HTR-8/SVneo (cell line): Measurements from ENCODE around the gene FOXB2.
A peak's percentile ranks its signal among the peaks of the same experiment; 100 is the strongest.
"Not testable (repeated sequence)": the region's sequence is repeated elsewhere in the genome, so short reads cannot be mapped to it uniquely, and the experiment has no call there.

ENCODE experiments used
- DNase-seq: peaks from one replicate; pipeline ENCODE4 v3.0.0; 2011; ENCODE audit warnings: low spot score, mixed read lengths; ENCODE audit not compliant: insufficient read length
- FAIRE-seq: peaks from 2 replicates; lab custom pipeline; 2011; peaks lifted over from hg19 to GRCh38; lab: Jason Lieb, UNC

FOXB2 gene

DNA sequence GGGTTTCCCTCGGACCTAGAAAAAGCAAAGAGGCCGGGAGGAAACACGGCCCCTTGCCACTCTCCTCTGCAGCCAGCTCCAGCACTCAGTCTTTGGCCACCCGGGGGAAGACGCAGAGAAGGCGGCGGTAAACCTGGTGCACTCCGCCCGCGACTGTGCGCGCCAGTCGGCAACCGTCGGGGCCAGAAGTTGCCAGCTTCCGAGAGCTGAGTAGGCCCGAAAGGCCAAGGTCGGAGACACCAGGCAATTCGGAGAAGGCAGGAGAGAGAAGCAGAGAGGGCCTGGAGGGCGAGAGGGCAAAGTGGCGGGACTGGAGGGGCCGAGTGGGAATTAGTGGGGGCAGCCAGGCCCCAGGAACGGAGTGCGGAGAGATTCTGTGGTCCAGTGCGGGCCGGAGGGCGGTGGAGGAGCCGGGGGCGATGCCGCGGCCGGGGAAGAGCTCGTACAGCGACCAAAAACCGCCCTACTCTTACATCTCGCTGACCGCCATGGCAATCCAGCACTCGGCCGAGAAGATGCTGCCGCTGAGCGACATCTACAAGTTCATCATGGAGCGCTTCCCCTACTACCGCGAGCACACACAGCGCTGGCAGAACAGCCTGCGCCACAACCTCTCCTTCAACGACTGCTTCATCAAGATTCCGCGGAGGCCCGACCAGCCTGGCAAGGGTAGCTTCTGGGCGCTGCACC is at the start of gene FOXB2:
FOXB2 (plus strand) TSS at position 420 of the 690 bp plus-strand sequence; CDS start at position 420, 0 bp downstream.
- no peak for FAIRE-seq

DNA sequence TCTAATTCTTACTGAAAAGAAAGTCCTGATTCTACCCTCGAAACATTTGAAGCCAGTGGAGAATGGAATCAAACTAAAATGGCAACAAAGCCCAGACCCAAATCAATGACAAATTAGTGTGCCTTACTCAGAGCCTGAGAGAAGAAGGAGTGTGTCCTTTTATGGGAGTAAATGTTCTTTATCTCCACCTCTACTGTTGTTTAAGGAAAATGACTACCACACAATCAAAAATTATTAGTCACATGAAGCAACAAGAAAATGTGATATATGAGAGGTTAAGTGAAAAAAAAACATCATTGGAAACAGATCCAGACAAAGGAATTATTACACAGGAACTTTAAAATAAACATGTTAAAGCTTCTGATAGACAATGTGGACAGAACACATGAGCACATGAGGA is 49.7 kb upstream of the FOXB2 start:
- DNase-seq (no peak), FAIRE-seq (no peak)

More for the DNA sequence above, at the start of gene FOXB2:
- no peak for DNase-seq

DNA sequence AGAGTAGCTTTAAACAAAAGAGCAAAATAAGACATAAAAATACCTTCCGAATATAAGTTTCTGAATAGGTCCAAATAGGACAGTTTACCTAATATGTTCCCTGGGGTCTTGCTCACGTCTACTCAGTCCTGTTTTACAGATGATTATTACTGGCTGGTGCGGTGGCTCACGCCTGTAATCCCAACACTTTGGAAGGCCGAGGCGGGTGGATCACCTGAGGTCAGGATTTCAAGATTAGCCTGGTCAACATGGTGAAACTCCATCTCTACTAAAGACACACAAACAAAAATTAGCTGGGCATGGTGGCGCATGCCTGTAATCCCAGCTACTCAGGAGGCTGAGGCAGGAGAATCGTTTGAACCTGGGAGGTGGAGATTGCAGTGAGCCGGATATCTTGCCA is 40.6 kb upstream of the FOXB2 start:
- not testable (repeated sequence) for DNase-seq, FAIRE-seq

DNA sequence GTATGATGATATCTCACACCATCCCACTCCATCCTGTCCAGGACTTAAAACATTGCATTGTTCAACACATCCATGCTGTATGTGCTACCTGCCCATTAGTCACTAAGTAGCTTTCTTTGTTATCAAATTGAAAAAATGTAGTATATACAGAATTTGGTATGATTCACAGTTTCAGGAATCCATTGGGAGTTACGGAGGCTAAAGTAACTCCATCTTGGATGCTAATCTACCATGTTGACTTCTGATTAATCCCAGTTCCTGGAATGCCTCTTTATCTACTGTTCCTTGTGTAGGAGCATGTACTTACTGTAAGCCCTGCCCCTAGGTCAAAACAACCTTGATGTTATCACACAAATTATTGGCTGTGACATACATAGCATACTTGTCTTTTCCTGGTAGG is 38.9 kb upstream of the FOXB2 start:
- no peak for FAIRE-seq
- DNase-seq, result no peak

DNA sequence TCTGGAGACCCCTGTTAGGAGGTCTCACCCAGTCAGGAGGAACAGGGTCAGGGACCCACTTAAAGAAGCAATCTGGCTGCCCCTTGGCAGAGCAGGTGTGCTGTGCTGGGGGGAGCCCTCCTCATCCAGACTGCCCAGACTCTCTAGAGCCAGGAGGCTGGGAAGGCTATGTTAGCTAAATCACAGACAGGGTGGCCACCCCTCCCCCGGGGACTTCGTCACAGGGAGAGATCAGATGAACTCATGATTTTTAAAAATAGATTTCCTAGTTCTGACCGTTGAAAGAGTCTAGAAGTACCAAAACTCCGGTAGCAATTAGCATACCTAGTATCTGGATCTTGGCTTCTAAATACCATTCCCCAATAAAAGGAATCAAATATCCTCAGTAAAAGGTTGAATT is 35.0 kb upstream of the FOXB2 start:
- FAIRE-seq, result no peak

DNA sequence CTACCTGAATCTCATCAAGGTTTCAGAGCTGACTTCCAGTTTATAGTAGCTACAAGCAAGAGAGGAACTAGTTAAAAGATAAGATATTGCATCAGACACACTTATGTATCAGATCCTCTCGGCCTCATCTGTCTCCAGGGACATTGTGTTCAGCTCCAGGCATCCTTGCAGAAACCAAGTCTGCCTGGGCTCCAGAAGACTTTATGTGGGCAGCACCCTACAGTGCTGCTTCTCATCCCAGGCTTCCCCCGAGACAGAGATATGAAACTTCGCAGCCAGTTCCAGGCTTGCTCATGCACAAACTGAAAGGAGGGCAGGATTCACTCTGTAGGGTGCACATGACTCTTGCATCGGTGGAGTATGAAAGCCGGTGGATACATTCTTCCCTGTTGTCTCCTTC is 33.9 kb upstream of the FOXB2 start:
- DNase-seq (no peak), FAIRE-seq (no peak)

More for the DNA sequence above, 35.0 kb upstream of the FOXB2 start:
- no peak for DNase-seq

DNA sequence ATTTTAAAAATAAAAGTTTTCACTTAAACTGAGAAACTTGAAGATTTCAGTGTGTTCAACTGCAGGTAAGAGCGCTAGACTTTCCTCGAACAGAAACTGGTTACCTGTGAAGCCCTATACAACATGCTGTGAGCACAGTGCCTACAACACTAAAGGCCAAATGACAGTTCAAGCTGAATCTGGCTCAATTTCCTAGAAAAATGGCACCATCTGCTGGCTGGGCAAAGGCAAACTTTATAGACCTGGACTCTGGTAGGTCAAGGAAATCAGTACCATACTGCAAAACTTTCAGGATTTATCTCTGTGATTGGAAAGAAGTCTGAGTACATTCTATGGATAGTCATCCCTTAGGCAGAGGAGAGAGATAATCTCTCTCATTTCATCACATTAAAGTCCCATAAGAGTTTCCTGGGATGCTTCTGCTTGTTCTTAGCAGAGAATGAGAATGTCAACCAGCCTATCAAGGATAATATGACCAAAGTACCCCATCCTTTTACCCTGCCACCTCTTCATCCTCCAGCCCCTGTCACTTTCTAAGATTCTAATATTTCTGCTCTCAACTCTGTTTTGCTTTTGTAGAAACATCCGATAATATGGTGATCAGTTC is 31.8 kb upstream of the FOXB2 start:
- DNase-seq, result peak; percentile 58
- FAIRE-seq, result no peak

DNA sequence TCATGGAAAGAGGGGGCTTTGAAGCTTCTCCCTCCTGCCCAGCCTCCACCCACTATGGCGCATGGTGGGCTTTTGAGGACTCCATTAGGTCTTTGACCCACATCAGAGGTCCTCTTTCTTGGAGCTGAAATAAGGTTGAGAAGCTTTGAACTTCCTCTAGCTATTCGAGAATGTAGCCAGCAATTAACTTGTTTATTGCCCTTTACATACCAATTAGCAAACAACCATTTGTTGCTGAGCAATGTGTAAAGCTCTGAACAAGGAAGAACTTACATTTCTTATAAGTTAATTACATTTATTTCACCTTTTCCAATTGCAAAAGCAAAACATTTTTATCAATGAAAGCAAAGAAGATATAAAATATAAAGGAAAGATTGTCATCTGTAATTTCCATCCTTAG is 30.5 kb upstream of the FOXB2 start:
- DNase-seq (no peak), FAIRE-seq (no peak)

DNA sequence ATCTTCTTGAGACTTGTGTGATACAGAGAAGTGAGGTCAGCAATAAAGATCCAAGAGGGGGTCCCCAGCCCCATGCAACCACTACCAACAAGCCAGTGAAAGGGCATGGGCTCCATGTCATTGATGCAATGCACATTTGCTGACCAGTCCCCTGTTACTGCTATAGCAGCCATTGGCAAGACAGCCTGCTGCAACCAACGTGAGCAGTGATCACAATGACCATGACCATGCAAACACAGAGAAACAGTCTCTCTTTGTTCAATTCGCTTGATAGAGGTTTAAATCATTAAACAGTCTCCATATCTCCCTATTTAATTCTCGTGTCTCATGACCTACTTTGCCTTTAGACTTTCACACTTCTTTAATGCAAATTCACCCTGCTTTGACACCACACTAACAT is 30.0 kb upstream of the FOXB2 start:
- DNase-seq (no peak), FAIRE-seq (no peak)

DNA sequence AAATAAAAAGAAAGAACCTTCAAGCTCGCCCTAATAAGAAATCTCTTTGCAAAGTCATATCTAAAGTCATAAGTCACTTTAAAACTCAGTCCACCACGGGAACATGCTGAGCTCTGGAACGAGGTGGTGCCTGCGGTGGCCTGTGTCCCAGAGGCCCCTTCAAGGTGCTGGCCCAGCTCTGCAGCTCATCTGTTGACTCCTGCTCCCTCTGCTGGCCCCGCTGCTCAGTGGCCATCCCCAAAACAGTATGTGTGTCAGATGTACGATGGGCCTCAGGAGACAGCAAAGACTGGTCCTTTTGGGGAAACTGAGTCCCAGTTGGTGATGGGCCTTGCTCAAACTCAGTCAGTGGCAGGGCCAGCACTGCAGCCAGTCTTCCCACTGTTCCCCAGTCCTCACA is 22.8 kb upstream of the FOXB2 start:
- FAIRE-seq, result no peak

DNA sequence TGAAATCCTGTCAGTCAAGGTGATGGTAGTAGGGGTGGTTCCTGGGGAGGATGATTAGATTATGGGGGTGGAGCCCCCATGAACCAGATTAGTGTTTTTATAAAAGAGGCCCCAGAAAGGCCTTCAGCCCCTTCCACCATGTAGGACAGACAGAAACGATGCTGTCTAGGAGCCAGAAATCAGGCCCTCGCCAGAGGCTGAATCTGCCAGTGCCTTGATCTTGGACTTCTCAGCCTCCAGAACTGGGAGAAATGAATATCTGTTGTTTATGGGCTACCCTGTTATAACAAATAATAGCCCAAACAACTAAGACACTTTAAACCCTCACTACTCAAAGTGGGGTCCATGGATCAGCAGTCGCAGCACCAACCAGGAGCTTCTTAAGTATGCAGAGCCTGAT is 20.2 kb upstream of the FOXB2 start:
- FAIRE-seq (no peak), DNase-seq (no peak)

More for the DNA sequence above, 22.8 kb upstream of the FOXB2 start:
- no peak for DNase-seq

DNA sequence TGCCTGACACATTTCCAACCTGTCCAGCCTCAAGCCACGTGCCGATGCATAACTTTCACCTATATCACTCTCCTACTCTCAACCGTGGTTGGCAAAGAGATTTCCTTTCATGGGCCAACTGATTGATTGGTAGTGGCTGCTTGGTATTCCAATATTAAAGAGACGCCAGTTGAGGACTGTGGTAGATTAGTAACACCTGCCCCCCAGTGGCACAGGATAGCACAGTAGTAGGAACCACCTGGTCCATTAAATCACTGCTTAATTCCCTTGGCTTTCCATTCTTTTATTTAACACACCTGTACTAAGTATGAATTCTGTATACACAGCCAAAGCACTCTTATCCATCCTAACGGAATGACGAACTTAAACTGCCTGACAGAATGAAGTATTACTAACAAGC is 19.1 kb upstream of the FOXB2 start:
- DNase-seq (no peak), FAIRE-seq (no peak)

DNA sequence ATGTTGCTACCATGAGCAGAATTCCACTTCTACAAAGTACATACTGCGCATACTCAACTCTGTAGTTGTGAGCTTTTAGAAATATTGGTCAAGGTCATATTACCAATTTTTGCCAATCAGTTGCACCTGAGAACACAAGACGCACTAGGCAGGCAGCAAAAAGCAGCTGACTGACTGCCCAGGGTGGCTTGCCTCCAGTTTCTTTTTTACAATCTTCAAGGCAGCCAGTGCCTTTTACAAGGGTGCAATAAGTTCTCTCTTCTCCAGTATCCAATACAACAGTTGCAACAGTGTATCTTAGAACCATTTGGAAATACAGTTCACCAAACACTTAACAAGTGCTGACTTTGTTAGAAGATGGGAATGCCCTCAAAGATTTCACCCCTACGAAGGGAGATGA is 16.1 kb upstream of the FOXB2 start:
- DNase-seq (no peak), FAIRE-seq (no peak)

DNA sequence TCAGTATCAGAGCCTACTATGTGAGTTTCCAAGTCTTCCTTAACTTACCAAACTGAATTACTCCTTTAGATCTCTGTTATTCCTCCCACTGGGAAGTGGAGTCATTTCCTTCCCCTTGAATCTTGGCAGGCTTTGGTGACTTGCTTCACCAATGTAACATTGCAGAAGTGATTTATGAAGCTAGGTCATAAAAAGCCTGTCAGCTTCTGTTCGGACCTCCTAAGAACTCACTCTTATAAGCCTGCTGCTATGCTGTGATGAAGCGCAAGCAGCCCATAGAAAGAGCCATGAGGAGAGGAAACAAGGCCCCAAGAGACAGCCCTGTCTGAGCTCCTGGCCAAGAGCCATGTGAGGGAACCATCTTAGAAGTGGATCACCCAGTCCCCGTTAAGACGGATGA is 14.2 kb upstream of the FOXB2 start:
- DNase-seq, result no peak
- FAIRE-seq, result no peak

DNA sequence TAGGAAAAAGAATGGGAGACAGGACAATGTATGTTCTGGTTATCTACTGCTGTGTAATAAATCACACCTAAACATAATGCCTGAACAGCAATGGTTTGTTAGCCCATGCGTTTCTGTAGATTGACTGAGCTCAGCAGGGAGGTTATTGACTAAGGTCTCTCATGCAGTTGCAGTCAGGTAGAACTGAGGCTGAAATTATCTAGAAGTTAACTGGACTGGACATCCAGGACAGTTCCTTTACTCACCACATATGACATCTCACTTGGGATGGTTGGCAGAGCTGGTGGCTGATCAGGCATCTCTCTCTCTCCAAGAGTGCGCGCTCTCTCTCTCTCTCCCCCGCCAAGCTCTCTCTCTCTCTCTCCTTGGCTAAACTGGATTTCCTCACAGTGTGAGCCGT is 8.9 kb upstream of the FOXB2 start:
- no peak for DNase-seq
- no peak for FAIRE-seq

DNA sequence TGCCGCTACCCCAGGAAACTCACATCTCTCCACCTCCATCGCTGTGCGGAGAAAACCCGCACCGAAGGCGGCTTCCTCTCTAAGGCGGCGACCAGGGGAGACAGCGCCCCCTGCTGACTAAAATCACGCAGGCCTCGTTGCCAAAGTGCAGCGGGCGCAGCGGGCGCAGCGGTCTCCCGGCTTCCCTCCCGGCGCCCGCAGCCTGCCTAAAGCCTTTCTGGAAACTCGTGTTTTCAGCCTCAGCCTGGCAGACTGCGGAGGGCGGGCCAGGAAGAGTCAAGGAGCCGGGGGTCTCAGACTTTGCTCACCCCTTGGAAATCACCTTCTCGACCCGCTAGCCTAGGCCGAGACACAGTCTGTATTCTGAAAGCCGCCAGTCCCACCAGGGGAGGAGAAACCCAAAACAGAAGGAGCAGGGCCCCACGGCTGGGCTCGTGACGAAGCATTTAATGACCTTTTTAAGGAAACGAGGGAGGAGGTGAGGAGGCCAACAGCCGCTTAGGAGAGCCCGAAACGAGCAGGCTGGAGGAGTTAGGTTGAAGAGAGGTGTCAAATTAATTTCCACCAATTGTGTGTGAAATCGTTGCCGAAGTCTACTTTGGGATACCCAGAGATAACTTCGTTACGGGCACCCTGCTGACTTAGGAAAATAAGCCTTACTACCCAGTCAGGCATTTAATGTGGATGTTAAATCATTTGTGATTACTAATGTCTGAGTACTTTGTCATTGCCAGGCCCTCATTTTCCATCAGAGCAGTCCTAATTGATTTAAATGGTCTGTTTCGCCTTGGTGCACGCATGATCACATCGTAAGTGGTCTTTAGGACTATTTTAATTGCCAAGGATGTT is 7.3 kb upstream of the FOXB2 start:
- no peak for FAIRE-seq
- DNase-seq, result no peak

DNA sequence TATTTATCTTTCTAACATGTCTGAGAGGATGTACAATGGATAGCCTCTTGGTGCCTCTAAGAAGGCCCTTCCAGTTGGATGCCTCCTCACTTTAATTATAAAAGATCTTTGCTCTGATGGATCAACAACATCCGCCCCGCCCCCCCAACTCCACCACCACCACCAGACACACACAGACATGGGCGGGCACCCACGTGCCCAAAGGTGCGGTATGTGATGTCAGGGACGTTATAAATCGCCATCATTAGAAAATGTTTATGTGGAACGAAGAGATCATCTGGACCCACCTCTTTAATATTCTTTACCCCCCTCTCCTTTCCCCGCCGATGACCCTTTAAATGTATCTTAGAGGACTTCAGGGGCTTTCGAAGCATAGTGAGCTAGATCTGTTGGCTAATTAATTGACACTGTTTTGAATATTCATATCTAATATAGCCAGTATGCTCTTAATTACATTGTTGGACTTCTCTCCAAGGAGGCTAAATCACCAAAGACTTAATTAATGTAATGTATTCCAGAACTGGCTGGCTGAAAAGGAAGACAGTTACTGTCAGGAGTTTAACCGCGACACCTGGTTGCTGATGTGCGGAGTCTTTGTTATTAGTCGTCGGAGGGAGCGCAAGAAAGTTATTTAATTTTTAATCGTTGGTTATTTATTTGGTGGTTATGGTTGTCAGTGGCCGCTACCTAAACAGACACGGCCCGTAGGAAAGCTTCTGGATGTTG is 6.1 kb upstream of the FOXB2 start:
- DNase-seq (no peak), FAIRE-seq (no peak)

DNA sequence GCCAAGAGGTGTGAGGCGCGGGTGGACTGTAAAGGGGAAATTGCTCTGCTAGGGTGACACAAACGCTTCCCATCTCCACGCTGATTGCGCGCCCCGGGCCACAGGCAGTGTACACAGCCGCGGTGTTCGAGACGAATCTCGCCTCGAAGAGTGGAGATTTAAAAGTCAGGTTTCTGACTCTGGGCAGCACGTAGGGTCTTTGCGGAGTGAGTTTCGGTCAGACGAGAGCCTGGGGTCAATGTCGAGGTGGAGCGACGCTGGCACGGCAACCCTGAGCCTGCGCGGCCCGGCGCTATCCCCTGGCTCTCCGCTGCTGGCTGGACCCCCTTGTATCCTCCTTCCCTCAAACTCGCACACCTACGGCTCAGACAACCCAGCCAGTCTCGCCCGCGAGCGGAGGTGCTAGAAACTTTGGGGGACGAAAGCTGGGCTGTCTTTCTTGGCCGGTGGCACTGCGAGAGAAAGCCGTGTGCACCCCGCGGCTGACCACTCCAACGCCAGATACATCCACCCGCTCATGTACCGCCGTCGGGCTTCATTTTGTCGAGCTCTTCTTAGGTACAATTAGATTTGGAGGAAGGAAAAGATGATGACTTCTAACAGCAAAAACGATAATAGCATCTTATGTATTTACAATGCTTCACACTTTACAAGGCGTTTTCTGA is 5.4 kb upstream of the FOXB2 start:
- DNase-seq (no peak), FAIRE-seq (no peak)

DNA sequence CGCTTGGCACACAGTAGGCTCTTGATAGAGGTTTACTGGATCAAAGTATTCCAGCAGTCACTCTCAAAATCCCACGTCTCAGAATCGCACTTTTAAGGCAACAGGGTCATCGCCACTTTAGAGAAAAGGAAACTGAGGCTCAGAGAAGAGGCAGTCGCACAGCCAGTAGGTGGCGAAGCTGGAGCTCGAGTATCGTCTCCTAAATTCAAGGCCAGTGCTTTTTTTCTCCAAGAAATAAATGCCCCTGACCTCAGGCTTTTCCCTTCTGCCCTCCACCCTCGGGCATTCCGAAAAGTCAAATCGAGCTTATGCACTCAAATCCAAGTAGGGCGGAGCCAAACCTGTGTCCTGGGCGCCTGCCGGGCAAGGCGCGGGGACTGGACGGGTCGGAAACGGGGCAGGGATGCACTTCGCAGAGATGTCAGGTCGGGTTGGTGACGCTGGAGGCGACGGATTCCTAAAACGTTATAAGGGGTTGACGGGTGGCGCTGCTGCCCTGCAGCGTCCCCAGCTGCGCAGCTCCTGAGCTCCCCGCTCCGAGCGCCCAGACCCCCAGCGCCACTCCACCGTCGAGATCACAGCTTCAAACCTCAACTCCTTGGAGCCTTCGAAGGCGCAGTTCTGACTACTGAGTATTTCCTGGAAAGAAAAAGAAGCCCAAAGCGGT is 4.7 kb upstream of the FOXB2 start:
- FAIRE-seq, result no peak
- DNase-seq, result no peak
